Erythroblast (primary cell): ENCODE data around the gene GLTP.

Experiments
- GATA1 ChIP-seq: IDR thresholded peaks from 2 replicates; pipeline ENCODE4 v1.6.1; 2011; ENCODE audit warnings: low read depth, mild to moderate bottlenecking, control low read depth, low read length, moderate library complexity
- POLR2A ChIP-seq: IDR thresholded peaks from 2 replicates; pipeline ENCODE4 v1.6.1; 2011; ENCODE audit warnings: mild to moderate bottlenecking, low read length

DNA sequence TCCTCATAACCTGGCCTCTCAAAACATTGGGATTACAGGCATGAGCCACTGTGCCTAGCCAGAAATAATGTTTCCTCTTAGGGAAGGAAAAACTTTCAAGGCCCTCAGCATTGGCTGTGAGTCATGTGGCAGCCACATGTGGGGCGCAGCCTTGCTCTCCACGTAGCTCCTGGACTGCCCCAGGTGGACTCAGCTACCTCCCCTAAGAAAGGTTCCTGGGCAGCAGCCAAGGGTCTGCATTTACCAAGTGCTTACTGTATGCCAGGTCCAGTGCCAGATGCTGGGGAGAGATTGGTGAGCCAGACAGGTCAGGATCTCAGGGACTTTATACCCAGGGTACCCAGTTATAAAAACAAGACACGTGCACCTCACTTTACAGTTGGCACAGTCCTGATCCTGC, 43.4 kb downstream of the GLTP start:
- no peak for TF ChIP-seq POLR2A
- TF ChIP-seq GATA1: no peak
